ENCODE results near the gene CCL19.

The CCL19 gene

DNA sequence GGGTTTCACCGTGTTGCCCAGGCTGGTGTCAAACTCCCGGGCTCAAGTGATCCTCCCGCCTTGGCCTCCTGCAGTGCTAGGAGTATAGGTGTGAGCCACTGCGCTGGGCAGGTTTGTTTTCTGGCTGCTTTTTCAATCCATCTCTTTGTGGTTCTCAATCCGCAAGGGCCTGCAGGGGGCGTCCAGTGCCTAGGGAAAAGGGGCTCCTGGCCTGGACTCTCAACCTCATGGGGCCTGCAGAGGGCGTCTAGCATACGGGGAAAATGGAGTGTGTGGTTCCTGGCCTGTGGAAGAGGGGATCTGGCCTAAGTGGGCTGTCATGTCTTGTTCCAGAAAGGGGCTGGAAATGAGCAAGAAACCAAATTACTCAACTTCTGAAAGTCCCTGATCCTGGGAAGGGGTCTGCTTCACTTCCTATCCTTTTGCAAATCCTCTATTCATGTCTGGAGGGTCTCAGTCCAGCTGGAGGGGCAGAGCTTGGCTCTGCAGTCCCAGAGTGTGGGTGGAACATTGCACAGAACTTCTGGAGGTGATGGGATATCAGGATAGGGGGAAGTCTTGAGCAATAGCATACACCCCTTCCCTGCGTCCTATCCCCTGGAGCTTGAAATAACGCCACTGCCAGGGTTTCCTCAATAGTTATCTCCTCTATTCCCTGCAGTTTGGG, 15.9 kb downstream of the CCL19 start:
- no peaks in the 10 kb centered on the region for H3K9me3 ChIP-seq (ENCODE audit: control insufficient read depth in 1 of 2, low read length in 2 of 2)
- H3K4me3 ChIP-seq (ENCODE audit: low read depth in 1 of 2, low read length in 2 of 2): no peak overlapping the region
- H3K27ac ChIP-seq (ENCODE audit: low read length): no peak overlapping the region
- H3K36me3 ChIP-seq (ENCODE audit: control insufficient read depth in 1 of 2, insufficient read depth in 2 of 2, low read length in 2 of 2): no peaks in the 10 kb centered on the region
- H3K4me1 ChIP-seq (ENCODE audit: control insufficient read depth in 1 of 2, insufficient read depth in 2 of 2, low read length in 2 of 2): no peaks in the 10 kb centered on the region
- no peaks in the 10 kb centered on the region for H3K27me3 ChIP-seq (ENCODE audit: low read depth, low read length)

DNA sequence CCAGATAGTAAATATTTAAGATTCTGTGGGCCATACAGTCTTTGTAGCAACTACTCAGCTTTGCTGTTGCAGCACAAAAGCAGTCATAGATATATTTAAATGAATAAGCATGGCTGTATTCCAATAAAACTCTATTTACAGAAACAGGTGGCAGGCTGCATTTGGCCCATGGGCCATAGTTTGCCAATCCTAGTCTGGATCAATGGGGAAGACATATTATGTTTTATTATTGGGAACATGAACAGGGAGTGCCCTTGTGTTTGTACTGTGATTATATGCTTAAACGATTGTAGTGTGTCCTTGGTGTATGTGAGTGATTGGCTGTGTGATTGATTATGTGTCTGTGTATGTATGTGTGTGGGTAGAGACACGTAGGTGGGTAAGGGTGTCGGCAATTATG, 16.6 kb downstream of the CCL19 start:
- no peaks in the 10 kb centered on the region for H3K36me3 ChIP-seq (ENCODE audit: control insufficient read depth in 1 of 2, insufficient read depth in 2 of 2, low read length in 2 of 2)
- H3K4me3 ChIP-seq (ENCODE audit: low read depth in 1 of 2, low read length in 2 of 2): no peak overlapping the region
- H3K27ac ChIP-seq (ENCODE audit: low read length): no peak overlapping the region
- no peaks in the 10 kb centered on the region for H3K4me1 ChIP-seq (ENCODE audit: control insufficient read depth in 1 of 2, insufficient read depth in 2 of 2, low read length in 2 of 2)
- H3K27me3 ChIP-seq (ENCODE audit: low read depth, low read length): no peaks in the 10 kb centered on the region
- H3K9me3 ChIP-seq (ENCODE audit: control insufficient read depth in 1 of 2, low read length in 2 of 2): no peaks in the 10 kb centered on the region

- no peaks in the 10 kb centered on the region for H3K36me3 ChIP-seq (ENCODE audit: control insufficient read depth in 1 of 2, insufficient read depth in 2 of 2, low read length in 2 of 2)
- no peaks in the 10 kb centered on the region for H3K4me1 ChIP-seq (ENCODE audit: control insufficient read depth in 1 of 2, insufficient read depth in 2 of 2, low read length in 2 of 2)
- H3K9me3 ChIP-seq (ENCODE audit: control insufficient read depth in 1 of 2, low read length in 2 of 2): no peaks in the 10 kb centered on the region
- no peaks in the 10 kb centered on the region for H3K27me3 ChIP-seq (ENCODE audit: low read depth, low read length)
- no peak overlapping the region for H3K27ac ChIP-seq (ENCODE audit: low read length)
- no peak overlapping the region for H3K4me3 ChIP-seq (ENCODE audit: low read depth in 1 of 2, low read length in 2 of 2)
Measured at GRCh38 chr9:34671307-34671706, 19.8 kb downstream of the CCL19 start.

DNA sequence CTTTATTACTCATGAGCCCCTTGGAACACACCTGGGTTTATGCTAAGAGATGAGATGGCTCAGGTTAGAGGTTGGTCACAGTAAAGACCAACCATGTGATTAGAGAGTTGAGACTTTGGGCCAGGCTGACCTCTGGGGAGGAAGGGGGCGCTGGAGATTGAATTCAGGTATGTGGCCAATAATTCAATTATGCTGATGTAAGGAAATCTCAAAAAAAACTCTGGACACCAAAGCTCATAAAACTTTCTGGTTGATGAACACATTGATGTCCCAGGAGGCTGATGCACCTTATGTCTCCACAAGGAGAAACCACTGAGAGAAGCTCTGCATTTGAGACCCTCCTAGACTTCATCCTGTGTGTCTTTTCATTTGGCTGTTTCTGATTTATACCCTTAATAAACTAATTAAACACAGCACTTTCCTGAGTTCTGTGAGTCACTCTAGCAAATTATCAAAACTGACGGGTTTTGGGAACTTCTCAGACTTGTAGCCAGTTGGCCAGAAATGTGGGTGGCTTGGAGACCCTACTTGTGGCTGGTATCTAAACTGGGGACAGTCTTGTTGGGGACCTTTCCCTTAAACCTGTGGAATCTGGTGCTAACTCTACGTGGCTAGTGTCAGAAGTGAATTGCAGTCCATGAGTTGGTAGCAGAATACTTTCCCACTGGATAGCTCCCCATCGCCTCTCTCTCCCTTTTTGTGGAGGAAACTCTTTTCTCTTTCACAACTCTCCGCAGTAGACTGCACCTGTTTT, 21.1 kb downstream of the CCL19 start:
- H3K36me3 ChIP-seq (ENCODE audit: control insufficient read depth in 1 of 2, insufficient read depth in 2 of 2, low read length in 2 of 2): no peaks in the 10 kb centered on the region
- H3K27ac ChIP-seq (ENCODE audit: low read length): no peak overlapping the region
- no peak overlapping the region for H3K4me3 ChIP-seq (ENCODE audit: low read depth in 1 of 2, low read length in 2 of 2)
- H3K4me1 ChIP-seq (ENCODE audit: control insufficient read depth in 1 of 2, insufficient read depth in 2 of 2, low read length in 2 of 2): peaks cover 0 to under 1% of the 10 kb centered on the region in 2 donors
- no peaks in the 10 kb centered on the region for H3K9me3 ChIP-seq (ENCODE audit: control insufficient read depth in 1 of 2, low read length in 2 of 2)
- H3K27me3 ChIP-seq (ENCODE audit: low read depth, low read length): no peaks in the 10 kb centered on the region

GRCh38 chr9:34665381-34666250, 25.5 kb downstream of the CCL19 start:
- Histone ChIP-seq H3K4me1 (ENCODE audit: control insufficient read depth in 1 of 2, insufficient read depth in 2 of 2, low read length in 2 of 2) (peaks cover 5 to 8% of the 10 kb centered on the region in 2 donors), H3K36me3 (ENCODE audit: control insufficient read depth in 1 of 2, insufficient read depth in 2 of 2, low read length in 2 of 2) (peaks cover under 1 to 21% of the 10 kb centered on the region in 2 donors), H3K27me3 (ENCODE audit: low read depth, low read length) (no peaks in the 10 kb centered on the region), H3K4me3 (ENCODE audit: low read depth in 1 of 2, low read length in 2 of 2) (peak overlapping the region; percentile 76 to 85), H3K27ac (ENCODE audit: low read length) (peak overlapping the region; percentile 96), H3K9me3 (ENCODE audit: control insufficient read depth in 1 of 2, low read length in 2 of 2) (no peaks in the 10 kb centered on the region)

GRCh38 chr9:34665067-34665380, 26.1 kb downstream of the CCL19 start:
- Histone ChIP-seq H3K4me1 (ENCODE audit: control insufficient read depth in 1 of 2, insufficient read depth in 2 of 2, low read length in 2 of 2) (peaks cover 5 to 8% of the 10 kb centered on the region in 2 donors), H3K36me3 (ENCODE audit: control insufficient read depth in 1 of 2, insufficient read depth in 2 of 2, low read length in 2 of 2) (peaks cover 4 to 27% of the 10 kb centered on the region in 2 donors), H3K27me3 (ENCODE audit: low read depth, low read length) (no peaks in the 10 kb centered on the region), H3K9me3 (ENCODE audit: control insufficient read depth in 1 of 2, low read length in 2 of 2) (no peaks in the 10 kb centered on the region), H3K4me3 (ENCODE audit: low read depth in 1 of 2, low read length in 2 of 2) (peak overlapping the region; percentile 56 to 76), H3K27ac (ENCODE audit: low read length) (peak overlapping the region; percentile 85)

GRCh38 chr9:34664281-34665066, 26.6 kb downstream of the CCL19 start:
- peaks cover 7 to 32% of the 10 kb centered on the region in 2 donors for H3K36me3 ChIP-seq (ENCODE audit: control insufficient read depth in 1 of 2, insufficient read depth in 2 of 2, low read length in 2 of 2)
- peak overlapping the region; percentile 56 to 76 for H3K4me3 ChIP-seq (ENCODE audit: low read depth in 1 of 2, low read length in 2 of 2)
- peaks cover 5 to 8% of the 10 kb centered on the region in 2 donors for H3K4me1 ChIP-seq (ENCODE audit: control insufficient read depth in 1 of 2, insufficient read depth in 2 of 2, low read length in 2 of 2)
- peak overlapping the region; percentile 85 for H3K27ac ChIP-seq (ENCODE audit: low read length)
- H3K27me3 ChIP-seq (ENCODE audit: low read depth, low read length): no peaks in the 10 kb centered on the region
- no peaks in the 10 kb centered on the region for H3K9me3 ChIP-seq (ENCODE audit: control insufficient read depth in 1 of 2, low read length in 2 of 2)

GRCh38 chr9:34663303-34663605, 27.8 kb downstream of the CCL19 start:
- Histone ChIP-seq H3K36me3 (ENCODE audit: control insufficient read depth in 1 of 2, insufficient read depth in 2 of 2, low read length in 2 of 2) (peaks cover 7 to 34% of the 10 kb centered on the region in 2 donors), H3K4me1 (ENCODE audit: control insufficient read depth in 1 of 2, insufficient read depth in 2 of 2, low read length in 2 of 2) (peaks cover 5 to 8% of the 10 kb centered on the region in 2 donors), H3K9me3 (ENCODE audit: control insufficient read depth in 1 of 2, low read length in 2 of 2) (no peaks in the 10 kb centered on the region), H3K4me3 (ENCODE audit: low read depth in 1 of 2, low read length in 2 of 2) (no peak overlapping the region), H3K27ac (ENCODE audit: low read length) (no peak overlapping the region), H3K27me3 (ENCODE audit: low read depth, low read length) (no peaks in the 10 kb centered on the region)

DNA sequence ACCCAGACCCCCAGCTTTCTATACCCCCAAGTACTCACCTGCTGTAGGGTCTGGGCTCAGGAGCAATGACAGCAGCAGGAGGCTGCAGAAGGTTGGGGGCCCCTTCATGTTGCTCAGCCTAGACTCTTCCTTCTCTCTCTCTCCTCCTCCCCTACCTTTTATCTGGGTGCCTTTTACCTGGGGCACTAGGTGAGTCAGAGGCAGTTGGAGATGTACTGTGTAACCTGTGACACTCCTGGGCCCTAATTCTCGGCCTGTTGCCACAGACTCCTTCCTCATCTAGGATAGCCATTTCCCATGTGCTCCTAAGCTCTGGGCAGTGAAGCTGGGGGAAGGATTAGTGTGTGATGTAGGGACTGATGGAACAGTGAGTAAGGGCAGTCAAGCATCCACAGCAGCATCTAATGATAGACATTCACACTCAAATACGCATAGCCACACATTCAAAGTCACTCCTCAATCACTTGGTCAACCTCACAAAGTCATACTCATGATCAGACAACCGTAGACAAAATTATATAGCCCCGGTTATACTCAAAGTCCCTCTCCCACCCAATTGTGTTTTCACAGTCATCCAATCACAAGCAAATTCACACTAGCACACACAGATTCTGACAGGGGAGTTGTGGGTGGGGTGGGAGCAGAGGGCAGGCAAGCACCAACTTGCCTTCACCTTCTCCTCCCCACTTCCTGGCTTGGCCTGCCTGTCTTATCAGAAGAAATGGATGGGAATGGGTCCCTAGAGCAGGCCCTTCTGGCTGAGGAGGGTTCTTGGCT, 28.4 kb downstream of the CCL19 start, which contains the start of gene CCL27:
Gene CCL27, minus strand, starts transcription at position 132 of the 777 bp plus-strand sequence. Its CDS starts 24 bp downstream, at position 108.
- H3K4me3 ChIP-seq (ENCODE audit: low read depth in 1 of 2, low read length in 2 of 2): no peak within 1 kb of the TSS
- H3K9me3 ChIP-seq (ENCODE audit: control insufficient read depth in 1 of 2, low read length in 2 of 2): no peaks in the 10 kb centered on the region
- H3K4me1 ChIP-seq (ENCODE audit: control insufficient read depth in 1 of 2, insufficient read depth in 2 of 2, low read length in 2 of 2): peaks cover 5 to 8% of the 10 kb centered on the region in 2 donors
- peaks cover 7 to 34% of the 10 kb centered on the region in 2 donors for H3K36me3 ChIP-seq (ENCODE audit: control insufficient read depth in 1 of 2, insufficient read depth in 2 of 2, low read length in 2 of 2)
- H3K27ac ChIP-seq (ENCODE audit: low read length): no peak within 1 kb of the TSS
- H3K27me3 ChIP-seq (ENCODE audit: low read depth, low read length): no peaks in the 10 kb centered on the region

DNA sequence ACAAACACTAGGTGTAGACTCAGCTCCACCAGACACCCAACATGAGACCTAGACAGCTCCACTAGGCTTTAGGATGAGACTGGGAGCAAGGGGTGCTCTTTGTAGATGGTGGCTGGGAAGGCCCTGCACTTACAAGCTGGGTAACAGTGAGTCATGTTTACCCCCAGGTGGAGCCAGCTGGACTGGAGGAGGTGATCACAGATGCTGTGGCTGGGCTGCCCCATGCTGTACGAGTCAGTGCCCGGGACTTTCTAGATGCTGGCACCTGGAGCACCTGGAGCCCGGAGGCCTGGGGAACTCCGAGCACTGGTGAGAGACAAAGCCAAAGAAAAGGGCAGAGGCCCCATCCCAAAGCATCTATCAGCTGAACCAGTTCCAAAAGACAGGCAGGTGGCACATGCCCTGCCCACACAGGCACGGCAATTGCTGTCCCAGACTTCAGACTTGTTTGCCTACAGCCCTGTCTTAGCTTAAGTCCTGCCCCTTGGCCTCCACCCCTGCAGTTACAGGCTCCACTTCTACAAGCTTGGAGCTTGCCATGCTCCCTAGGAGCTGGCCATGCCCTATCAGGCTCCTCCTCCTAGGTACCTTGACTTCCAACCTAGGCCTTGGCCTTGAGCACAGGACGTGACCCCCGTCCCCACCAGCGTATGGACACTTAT, 31.4 kb downstream of the CCL19 start:
- Histone ChIP-seq H3K9me3 (ENCODE audit: control insufficient read depth in 1 of 2, low read length in 2 of 2) (no peaks in the 10 kb centered on the region), H3K27me3 (ENCODE audit: low read depth, low read length) (no peaks in the 10 kb centered on the region), H3K27ac (ENCODE audit: low read length) (no peak overlapping the region), H3K36me3 (ENCODE audit: control insufficient read depth in 1 of 2, insufficient read depth in 2 of 2, low read length in 2 of 2) (peaks cover 7 to 34% of the 10 kb centered on the region in 2 donors), H3K4me1 (ENCODE audit: control insufficient read depth in 1 of 2, insufficient read depth in 2 of 2, low read length in 2 of 2) (peaks cover 5 to 13% of the 10 kb centered on the region in 2 donors), H3K4me3 (ENCODE audit: low read depth in 1 of 2, low read length in 2 of 2) (no peak overlapping the region)

All from muscle layer of duodenum (tissue), 2 donors.